GM06990 (cell line): ENCODE measurements around the gene AVP.

Experiments used
- DNase-seq: peaks from one replicate; pipeline ENCODE4 v3.0.0-alpha.2; 2011; ENCODE audit not compliant: insufficient read length; ENCODE audit errors: extremely low read depth
- H3K27me3 ChIP-seq: replicated peaks from 2 replicates; pipeline ENCODE4 v1.6.0; 2011; ENCODE audit warnings: low read length; ENCODE audit not compliant: control insufficient read depth, insufficient read depth
- H3K36me3 ChIP-seq: 2 replicates; pipeline ENCODE4 v1.5.1; 2011; ENCODE audit warnings: low read length; ENCODE audit not compliant: control insufficient read depth, insufficient read depth
- H3K4me3 ChIP-seq: replicated peaks from 2 replicates; pipeline ENCODE4 v1.5.1; 2011; ENCODE audit warnings: low read depth, mild to moderate bottlenecking, control low read depth, low read length
- TF ChIP-seq, protein P1 (sequence below): IDR thresholded peaks from 2 replicates; pipeline ENCODE4 v1.5.1; 2011; ENCODE audit warnings: low read length, control low read depth, mild to moderate bottlenecking, inconsistent platforms; ENCODE audit not compliant: insufficient read depth, poor library complexity, severe bottlenecking

Gene AVP

GRCh38 chr20:3101737-3102574 lies 17.4 kb upstream of the AVP start:
- TF ChIP-seq, protein P1, sequence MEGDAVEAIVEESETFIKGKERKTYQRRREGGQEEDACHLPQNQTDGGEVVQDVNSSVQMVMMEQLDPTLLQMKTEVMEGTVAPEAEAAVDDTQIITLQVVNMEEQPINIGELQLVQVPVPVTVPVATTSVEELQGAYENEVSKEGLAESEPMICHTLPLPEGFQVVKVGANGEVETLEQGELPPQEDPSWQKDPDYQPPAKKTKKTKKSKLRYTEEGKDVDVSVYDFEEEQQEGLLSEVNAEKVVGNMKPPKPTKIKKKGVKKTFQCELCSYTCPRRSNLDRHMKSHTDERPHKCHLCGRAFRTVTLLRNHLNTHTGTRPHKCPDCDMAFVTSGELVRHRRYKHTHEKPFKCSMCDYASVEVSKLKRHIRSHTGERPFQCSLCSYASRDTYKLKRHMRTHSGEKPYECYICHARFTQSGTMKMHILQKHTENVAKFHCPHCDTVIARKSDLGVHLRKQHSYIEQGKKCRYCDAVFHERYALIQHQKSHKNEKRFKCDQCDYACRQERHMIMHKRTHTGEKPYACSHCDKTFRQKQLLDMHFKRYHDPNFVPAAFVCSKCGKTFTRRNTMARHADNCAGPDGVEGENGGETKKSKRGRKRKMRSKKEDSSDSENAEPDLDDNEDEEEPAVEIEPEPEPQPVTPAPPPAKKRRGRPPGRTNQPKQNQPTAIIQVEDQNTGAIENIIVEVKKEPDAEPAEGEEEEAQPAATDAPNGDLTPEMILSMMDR: no peak
- no peak overlapping the region for H3K4me3 ChIP-seq
- H3K36me3 ChIP-seq: no peaks in the 10 kb centered on the region

GRCh38 chr20:3101251-3101650 lies 16.7 kb upstream of the AVP start:
- H3K27me3 ChIP-seq: no peaks in the 10 kb centered on the region
- DNase-seq: no peak
- TF ChIP-seq, protein P1: no peak
- no peak overlapping the region for H3K4me3 ChIP-seq
- H3K36me3 ChIP-seq: no peaks in the 10 kb centered on the region

More at GRCh38 chr20:3101737-3102574, 17.4 kb upstream of the AVP start:
- H3K27me3 ChIP-seq: no peaks in the 10 kb centered on the region
- peak; percentile 44 for DNase-seq

GRCh38 chr20:3100480-3100879 lies 16.0 kb upstream of the AVP start:
- no peak overlapping the region for H3K4me3 ChIP-seq
- H3K27me3 ChIP-seq: no peaks in the 10 kb centered on the region
- no peaks in the 10 kb centered on the region for H3K36me3 ChIP-seq
- no peak for DNase-seq
- TF ChIP-seq, protein P1: no peak

GRCh38 chr20:3094848-3095629 lies 10.5 kb upstream of the AVP start:
- Histone ChIP-seq H3K36me3 (no peaks in the 10 kb centered on the region), H3K4me3 (no peak overlapping the region), H3K27me3 (no peaks in the 10 kb centered on the region; the same call in 1 of the 2 replicates)
- TF ChIP-seq, protein P1: no peak
- no peak for DNase-seq

DNA sequence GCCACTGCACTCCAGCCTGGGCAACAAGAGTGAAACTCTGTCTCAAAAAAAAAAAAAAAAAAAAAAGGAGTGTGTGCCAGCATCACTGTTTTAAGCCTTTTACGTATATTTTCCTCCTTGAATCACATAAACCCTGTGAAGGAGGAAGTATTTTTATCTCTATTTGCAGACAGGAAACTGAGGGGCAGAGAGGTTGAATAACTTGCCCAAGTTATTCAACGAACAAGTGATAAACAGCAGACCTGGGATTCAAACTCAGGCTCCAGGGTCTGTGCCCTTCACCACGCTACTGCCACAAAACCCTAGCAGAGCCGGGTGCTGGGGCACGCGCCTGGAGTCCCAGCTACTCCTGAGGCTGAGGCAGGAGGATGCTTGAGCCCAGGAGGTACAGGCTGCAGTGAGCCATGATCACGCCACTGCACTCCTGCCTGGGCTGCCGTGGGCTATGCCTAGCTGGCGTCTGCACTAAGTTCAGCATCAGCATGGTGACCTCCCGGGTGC lies 9.4 kb upstream of the AVP start:
- H3K27me3 ChIP-seq: no peaks in the 10 kb centered on the region; the same call in 1 of the 2 replicates
- H3K36me3 ChIP-seq: no peaks in the 10 kb centered on the region
- TF ChIP-seq, protein P1: no peak
- no peak overlapping the region for H3K4me3 ChIP-seq
- DNase-seq: no peak
